Limb (tissue), 2 donors: ENCODE results near the gene DICER1.

Experiments used
- DNase-seq, 2 donors: peaks; one replicate each; pipeline ENCODE4 v3.0.0-alpha.2; 2016; ENCODE audit errors: extremely low spot score in 2 of 2

The DICER1 gene

DNA sequence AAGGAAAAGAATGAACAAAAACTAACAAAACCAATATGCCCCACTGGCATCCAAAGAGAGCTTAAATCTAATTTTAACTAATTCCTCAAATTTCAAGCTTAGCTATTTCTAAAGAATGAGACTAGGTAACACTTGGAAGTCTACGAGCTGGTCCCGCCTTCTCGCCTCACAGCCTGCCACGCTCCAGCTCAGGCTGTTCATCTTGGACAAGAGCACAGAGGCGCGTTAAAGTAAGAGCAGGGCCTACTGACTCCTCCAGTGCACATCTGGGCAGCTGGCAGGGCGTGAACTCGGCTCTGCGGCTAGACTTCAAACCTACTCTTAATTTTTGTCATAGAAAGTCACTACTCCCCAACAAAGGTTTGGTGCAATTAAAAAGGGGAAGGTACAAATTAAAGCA, 64.6 kb downstream of the DICER1 start:
- no peak for DNase-seq

DNA sequence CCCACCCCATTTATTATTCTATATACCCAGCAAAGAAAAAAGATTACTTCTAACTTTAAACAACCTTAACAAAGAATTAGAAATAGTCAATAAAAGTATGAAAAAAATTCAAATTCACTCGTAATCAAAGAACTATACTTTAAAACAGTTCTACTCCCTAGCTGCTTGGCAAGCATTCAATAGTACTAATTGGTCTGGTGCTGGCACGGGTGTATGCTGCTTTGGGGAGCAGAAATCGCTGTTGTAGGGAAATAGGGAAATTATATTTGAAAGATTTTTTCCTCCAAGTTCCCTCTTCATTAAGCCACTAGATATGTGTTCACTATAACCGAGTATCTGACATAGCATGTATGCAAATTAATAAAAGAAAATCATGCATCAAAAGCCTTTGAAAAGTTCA, 65.7 kb downstream of the DICER1 start:
- no peak for DNase-seq

DNA sequence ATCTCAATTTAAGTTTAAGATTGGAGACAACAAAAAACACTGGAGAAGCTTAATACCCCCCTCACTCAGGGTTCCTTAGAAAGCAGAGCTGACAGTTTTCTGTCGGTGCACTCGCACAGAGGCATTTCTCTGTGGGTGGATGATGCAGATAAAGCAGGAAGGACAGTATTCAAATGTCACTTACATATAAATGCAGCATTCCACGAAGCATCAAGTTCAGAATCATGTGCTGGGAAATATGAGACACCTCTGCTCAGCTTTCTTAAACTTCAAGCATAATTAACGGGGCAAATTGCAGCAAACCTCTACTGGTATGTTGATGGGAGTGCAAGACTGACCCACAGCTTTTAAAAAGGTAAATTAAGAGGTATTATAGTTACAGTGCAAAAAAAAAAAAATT, 68.7 kb downstream of the DICER1 start:
- DNase-seq, result no peak

DNA sequence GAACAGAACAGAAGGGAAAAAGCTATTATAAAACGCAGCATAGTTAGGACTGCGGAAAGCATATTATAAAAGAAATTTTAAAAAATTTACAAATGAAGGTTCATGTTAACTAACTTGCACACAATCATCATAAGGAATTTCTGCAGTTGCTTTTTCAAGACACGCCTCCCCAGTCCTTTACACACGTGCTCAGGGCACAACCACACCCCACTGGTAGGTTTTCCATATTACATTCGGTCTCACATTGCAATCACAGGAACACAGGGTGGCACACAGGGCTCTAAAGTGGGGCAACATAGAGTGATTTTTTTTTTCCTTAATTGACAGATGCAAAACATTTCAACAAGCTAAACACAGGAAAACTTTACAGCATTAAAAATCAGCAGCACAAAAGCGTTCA, 69.7 kb downstream of the DICER1 start:
- no peak for DNase-seq

GRCh38 chr14:95085321-95085720, 72.0 kb downstream of the DICER1 start:
- no peak for DNase-seq

- peak in 1 of 2 donors; percentile 10 for DNase-seq
These were observed 78.5 kb downstream of the DICER1 start for GRCh38 chr14:95078867-95079266.

DNA sequence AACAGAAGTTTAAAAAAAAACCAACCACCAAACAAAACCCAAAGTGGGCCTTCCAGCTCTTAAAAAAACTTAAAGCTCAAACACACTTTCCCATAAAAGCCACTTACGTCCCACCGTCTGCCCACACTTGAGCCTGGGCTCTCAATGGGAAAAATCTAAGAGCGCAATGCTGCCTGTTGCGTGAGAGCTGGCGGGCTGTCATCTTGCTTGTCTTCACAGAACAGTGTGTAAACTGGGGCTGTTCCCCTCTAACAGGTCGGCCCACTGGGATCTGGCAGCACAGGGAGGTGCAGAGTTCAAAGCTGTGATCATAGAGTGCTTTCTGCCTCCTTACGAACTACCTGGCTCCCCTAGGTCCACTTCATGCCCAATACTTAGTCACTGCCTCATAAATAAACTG, 80.0 kb downstream of the DICER1 start:
- DNase-seq, result no peak

- no peak for DNase-seq
These were observed 81.5 kb downstream of the DICER1 start for GRCh38 chr14:95075789-95076188.

- DNase-seq, result no peak
These were observed 83.4 kb downstream of the DICER1 start for GRCh38 chr14:95073947-95074346.

DNA sequence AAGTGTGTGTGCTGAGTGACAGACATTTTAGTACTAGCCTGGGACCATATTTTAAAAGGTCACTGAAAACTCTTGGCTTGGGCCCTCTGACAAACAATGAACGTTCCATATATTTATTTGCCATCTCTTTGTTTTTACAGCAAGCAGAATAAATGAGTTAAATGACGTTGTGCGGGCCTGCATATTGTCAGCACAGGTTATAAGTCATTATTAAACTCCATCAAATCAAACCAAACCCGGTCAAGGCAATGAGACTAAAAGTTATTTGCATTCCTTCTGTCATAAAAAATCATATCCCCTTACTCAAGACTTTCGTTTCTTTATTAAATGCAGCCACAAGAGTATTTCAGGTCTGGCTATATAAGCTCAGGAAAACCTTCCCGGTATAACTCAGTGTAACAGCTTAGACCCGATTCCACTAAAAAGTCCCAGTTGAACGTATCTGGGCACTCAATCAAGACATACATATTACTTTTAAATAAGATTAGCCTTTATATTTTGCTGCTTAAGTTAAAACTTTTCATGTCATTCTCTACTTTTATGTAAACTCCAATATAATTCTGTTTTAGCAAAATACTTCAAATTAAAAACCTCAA, 84.9 kb downstream of the DICER1 start:
- DNase-seq, result peak in 1 of 2 donors; percentile 40

DNA sequence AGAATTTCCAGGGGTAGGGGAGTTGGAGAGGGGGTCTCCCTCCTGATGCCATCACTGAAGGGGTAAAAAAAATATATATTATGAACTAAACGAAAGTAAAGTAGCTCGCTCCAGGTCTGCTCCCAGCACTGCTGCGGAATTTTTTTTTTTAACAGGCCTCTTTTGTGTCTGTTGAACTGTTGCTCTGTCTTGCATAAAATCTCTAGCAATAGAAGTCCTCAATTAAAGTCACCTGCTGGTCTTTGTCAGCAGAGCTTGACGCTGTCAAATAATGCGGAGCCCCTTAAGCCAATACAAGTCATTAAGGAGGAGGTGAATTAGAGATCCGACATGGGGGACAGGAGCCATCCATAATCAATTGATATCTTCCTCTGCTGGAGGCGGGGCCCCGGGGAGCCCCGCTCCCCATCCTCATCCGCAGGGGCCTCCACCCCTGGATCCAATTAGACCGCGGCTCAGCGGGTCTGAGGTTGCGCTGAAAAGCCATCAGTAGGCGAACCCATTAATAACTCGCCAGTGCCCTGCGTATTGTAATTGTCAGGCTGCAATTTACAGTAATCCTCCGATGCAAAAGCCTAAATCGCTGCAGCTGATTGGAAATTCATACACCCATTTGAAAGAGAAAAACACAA, 85.6 kb downstream of the DICER1 start:
- no peak for DNase-seq

DNA sequence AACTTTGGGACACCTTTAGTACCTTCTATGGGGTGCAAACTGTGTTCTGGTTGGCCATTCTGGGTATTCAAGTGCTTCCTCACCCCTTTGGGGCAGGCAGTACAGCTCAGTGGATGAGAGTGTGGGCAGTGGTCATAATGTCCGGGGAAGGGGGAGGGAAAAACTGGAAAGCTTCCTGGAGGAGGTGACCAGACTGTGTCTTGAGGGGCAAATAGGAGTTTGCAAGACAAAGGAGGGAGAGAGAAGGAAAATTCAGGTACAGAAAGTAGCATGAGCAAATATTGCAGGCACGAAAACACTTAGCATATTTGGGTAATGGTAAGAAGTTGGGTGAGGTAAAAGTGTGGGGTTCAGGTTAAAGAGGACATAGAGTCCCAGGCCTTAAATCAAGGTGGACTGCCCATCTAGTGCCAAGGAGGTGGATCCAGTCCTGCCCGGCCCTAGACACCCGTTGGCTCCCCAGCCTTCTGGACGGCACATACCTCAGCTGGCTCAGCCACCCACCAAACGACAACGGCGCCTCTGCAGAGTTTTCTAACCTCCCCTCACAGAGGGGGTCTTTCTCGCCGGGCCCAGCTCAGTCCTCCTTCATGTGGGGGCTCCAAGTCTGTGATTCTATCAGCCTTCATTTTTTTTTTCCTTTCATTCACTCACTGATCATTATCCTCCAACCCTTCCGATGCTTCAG, 86.4 kb downstream of the DICER1 start:
- no peak for DNase-seq

GRCh38 chr14:95069547-95069946, 87.8 kb downstream of the DICER1 start:
- DNase-seq, result no peak

- DNase-seq, result peak in 1 of 2 donors; percentile 18
These were observed 88.3 kb downstream of the DICER1 start for GRCh38 chr14:95069018-95069417.

DNA sequence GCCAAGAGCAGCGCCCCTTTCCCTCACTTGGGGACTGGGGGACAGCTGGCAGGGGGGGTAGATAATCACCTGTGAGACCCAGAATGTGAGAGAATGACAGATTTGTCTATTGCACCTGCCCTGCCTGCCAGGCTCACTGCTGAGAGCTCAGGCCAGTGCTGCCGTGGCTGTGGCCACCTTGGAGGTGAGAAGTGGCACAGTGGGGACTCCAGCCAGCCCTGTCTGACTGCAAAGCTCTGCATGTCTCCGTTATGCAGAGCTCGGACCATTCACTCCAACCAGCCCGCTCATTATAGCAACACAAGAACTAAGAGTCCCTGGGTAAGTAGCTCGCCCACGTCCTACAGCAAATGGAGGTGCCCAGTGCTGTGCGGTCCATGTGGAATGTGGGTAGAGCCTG, 88.8 kb downstream of the DICER1 start:
- peak in 1 of 2 donors; percentile 26 for DNase-seq

GRCh38 chr14:95068080-95068479, 89.2 kb downstream of the DICER1 start:
- peak in 1 of 2 donors; percentile 24 for DNase-seq

- no peak for DNase-seq
These were observed 89.8 kb downstream of the DICER1 start for GRCh38 chr14:95067526-95067925.

DNA sequence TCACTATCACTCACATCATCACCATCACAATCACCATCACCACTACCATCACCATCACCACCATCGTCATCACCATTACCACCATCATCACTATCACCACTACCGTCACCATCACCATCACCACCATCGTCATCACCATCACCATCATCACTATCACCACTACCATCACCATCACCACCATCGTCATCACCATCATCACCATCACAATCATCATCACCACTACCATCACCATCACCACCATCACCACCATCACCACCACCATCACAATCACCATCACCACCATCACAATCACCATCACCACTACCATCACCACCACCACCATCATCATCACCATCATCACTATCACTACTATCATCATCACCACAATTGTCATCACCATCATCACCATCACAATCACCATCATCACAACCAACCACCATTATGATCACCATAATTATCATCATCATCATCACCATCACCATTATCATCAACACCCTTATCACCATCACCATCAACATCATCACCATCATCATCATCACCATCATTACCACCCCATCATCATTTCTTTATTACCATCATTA, 90.8 kb downstream of the DICER1 start:
- no peak for DNase-seq

GRCh38 chr14:95065411-95065810, 91.9 kb downstream of the DICER1 start:
- no peak for DNase-seq

GRCh38 chr14:95064734-95065133, 92.6 kb downstream of the DICER1 start:
- DNase-seq, result no peak

DNA sequence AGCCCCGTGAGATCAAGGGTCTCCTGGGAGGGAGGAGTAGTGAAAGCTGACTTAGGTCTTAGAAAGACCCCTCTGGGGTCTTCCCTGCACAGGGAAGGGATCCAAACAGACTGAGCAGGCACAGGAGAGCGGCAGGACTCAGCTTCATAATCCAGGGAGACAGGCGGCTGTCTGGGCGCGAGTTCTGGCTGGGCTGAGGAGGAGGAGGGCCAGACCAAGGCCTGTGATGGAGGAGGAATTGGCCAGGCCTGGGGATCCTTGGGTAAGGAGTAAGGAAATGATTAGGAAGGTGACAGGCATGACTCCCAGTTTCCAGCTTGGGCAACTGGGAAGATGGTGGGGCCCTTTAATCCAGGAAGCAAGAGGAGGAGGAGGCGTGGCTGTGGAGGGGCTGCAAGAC, 93.1 kb downstream of the DICER1 start:
- DNase-seq, result no peak

GRCh38 chr14:95063391-95063790, 93.9 kb downstream of the DICER1 start:
- DNase-seq, result no peak

DNA sequence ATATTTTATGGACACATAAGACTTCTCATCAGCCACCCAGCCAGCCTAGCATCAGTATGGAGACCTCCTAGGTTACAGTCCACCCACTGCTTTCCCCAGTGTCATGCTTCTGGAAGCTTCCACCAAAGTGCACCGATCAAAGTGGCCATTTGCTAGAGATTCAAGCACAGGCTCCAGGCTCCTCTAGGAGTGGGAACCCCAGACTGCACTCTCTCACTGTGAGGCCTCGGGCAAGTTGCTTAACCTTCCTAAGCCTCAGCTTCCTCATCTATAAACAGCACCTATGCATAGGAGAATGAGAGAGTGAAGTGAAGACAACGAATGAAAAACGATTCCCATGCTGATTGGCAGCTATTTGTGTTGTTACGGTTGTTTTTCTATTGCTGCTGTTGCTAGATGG, 94.4 kb downstream of the DICER1 start:
- no peak for DNase-seq
